SK-N-DZ (cell line): ENCODE results near the gene SFSWAP.
"Not testable (repeated sequence)": the region's sequence is repeated elsewhere in the genome, so short reads cannot be mapped to it uniquely, and the experiment has no call there.

Experiments
- DNase-seq: peaks from one replicate; pipeline ENCODE4 v3.0.0-alpha.2; 2015; ENCODE audit warnings: low spot score

The SFSWAP gene

GRCh38 chr12:131679186-131679585, 31.7 kb upstream of the SFSWAP start:
- not testable (repeated sequence) for DNase-seq

DNA sequence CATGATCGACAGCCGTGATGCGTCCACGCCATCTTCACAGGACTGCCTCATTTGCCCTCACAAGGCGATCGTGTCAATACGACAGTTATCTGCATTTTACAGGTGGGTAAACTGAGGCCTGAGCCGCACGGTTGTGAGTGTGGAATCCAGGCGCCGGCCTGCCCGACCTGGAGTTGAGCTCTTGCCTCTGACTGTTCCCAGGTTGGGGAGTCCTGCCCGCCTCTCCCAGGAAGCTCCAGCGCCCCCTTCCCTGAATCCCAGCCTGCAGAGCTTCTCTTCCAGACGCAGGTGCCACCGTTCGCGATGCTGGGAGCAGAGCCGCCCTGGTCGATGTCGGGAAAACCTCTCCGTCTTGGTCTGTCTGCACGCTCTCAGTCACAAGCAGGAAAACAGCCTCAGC, 31.1 kb upstream of the SFSWAP start:
- DNase-seq: not testable (repeated sequence)

- not testable (repeated sequence) for DNase-seq
Measured at GRCh38 chr12:131680392-131681256, 30.3 kb upstream of the SFSWAP start.

- no peak for DNase-seq
Measured at GRCh38 chr12:131681257-131681620, 29.7 kb upstream of the SFSWAP start.

DNA sequence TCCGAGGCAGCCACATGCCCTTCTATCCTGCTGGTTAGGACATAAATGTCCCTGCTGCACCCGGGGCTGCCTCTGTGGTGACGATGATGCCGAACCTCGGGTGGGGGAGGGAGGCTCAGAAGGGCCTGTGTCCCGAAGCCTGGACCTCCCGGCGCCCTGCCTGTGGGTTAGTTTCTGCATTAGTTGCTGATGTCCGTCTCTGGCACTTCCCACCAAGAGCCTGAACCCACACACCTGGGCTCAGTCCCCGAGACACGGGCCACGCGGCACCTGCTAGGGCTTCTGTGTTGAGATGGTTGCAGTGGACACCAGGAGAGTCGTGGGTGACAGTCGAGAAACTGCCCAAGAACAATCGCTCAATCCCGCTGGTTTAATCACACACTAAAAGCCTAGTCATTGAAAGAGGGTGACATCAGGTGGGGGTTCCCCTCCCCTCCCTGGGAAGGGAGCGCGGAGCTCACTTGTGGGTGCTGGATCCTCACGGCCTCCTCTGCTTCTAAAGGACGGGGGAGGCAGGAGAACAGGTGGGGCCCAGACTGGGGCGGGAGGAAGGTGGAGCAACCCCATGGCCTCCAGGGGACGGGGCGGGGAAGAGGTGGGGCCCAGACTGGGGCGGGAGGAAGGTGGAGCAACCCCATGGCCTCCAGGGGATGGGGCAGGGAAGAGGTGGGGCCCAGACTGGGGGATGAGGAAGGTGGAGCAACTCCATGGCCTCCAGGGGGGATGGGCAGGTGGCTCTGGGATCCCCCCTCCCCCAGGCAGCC, 29.0 kb upstream of the SFSWAP start:
- DNase-seq: peak; percentile 71

DNA sequence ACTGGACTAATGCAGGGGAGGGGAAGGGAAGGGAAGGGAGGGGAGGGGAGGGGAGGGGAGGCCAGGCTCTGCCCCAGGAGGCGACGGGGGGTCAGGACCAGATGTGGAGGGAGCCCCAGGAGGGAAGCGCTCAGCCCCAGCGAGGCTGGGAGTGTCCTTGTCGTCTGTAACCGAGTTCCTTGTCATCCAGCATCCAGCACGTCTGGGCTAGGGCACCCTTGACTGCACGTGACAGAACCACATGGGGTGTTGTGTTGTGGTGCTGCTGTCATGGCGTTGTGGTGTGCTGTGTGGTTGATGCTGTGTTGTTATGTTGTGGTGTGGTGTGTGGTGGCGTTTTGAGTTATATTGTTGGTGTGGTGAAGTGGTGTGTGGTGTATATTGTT, 28.4 kb upstream of the SFSWAP start:
- no peak for DNase-seq

DNA sequence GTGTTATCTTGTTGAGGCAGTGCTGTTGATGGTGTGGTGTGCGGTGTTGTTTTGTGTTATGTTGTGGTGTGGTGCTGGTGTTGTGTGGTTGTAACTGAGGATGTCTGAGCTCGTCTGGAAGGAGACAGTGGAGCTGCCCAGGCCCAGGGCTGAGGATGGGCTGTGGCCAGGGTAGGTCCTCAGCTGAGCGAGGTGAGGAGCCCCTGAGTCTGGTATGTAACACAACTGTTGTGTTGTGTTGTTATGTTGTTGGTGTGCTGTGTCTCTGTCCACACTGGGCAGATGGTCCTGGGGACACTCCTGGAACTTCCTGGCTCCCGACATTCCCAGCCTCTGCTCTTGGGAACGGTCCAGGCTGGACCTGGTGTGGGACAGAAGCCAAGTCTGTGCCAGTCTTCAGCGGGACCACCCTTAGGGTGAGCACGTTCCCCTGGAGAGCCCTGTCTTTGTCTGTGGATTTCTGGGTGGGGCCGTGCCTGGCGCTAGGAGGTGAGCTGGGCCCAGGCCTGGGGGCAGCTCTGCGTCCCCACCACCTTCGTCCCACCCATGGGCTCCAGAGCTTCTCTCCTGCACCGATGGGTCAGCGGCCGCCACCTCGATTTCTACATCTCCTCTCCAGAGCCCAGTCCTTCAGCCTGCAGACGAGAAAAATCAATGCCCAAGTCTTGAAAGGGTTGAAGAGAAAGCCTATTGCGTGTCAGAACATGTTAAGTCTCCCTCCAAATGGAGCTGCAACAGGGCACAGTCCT, 27.4 kb upstream of the SFSWAP start:
- DNase-seq: no peak

DNA sequence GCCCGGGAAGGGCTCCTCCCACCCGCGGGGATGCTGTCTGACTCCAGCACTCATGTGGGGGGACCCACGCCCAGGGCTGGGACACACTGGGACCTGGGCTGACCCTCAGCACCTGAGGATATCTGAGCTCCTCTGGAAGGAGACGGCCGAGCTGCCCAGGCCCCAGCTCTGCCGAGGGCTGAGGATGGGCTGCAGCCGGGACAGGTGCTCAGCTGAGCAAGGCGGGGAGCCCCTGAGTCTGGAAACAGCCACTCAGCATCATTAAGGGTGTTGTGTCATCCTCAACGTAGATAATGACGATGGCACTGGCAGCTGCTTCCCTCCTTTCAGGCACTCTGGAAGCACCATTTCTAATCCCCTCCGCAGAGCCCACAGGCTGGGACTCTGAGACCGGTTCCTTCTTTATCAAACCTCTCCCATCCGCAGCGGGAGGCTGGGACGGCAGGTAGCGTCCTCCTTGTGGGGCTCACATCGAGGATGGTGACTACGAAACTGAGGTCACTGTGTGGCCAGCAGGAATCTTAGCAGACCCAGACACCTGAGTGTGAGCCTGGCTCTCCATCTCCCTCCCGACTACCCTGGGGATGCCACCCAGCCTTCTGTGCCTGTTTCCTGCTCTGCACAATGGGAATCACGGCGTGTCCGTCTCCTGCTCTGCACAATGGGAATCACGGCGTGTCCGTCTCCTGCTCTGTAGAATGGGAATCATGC, 26.7 kb upstream of the SFSWAP start:
- peak; percentile 67 for DNase-seq

- DNase-seq: peak; percentile 38
Measured at GRCh38 chr12:131687346-131688125, 23.4 kb upstream of the SFSWAP start.

DNA sequence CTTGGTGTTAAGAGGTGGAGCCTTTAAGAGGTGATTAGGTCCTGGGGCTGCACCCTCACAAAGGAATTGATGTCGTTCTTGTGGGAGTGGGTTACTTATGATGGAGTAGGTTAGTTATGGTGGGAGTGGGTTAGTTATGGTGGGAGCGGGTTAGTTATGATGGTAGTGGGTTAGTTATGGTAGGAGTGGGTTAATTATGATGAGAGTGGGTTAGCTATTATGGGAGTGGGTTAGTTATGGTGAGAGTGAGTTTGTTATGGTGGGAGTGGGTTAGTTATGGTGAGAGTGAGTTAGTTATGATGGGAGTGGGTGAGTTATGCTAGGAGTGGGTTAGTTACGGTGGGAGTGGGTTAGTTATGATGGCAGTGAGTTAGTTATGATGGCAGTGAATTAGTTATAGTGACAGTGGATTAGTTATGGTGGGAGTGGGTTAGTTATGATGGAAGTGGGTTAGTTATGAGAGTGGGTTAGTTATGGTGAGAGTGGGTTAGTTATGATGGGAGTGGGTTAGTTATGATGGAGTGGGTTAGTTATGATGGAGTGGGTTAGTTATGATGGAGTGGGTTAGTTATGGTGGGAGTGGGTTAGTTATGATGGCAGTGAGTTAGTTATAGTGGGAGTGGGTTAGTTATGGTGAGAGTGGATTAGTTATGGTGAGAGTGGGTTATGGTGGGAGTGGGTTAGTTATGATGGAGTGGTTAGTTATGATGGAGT, 22.6 kb upstream of the SFSWAP start:
- DNase-seq: no peak

- no peak for DNase-seq
Measured at GRCh38 chr12:131688845-131689154, 22.1 kb upstream of the SFSWAP start.

GRCh38 chr12:131690320-131690719, 20.6 kb upstream of the SFSWAP start:
- DNase-seq: no peak

DNA sequence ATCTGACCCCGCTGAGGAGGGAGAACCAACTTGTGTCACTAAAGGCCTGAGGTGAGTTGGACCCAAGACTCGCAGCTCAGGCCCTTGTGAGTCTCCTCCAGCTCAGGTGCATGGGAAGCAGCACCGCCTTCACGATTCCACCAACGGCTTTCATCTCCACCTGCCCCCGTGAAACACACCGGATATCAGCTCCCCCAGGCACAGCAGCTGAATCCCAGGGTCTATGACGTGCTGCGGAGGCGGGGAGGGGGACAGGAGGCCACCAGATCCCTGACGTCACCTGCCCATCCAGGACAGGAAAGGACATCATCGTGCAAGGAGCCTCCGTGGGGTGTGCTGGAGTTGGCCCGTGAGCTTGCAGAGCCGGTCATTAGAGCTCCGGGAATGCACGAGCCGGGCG, 18.5 kb upstream of the SFSWAP start:
- DNase-seq: no peak

DNA sequence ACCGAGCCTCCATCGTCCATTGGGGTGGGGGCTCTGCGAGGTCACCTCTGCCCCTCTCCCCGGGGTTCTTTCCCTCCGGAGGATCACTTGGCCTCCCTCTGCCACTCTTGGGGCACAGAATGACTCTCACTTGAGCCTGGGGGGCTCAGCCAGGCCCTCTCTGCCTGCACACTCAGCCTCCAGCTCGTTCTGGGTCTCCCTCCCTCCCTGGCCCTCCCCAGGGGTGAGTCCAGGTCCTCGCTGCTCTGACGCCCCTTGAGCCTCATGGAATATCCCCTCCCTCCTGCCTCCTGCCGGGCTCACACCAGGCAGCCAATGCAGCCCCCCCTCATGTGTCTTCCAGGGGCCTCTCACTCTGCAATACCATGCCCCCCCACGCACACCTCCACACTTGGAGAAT, 17.7 kb upstream of the SFSWAP start:
- DNase-seq: no peak

GRCh38 chr12:131694116-131694838, 16.6 kb upstream of the SFSWAP start:
- no peak for DNase-seq

GRCh38 chr12:131695968-131696367, 14.9 kb upstream of the SFSWAP start:
- no peak for DNase-seq

- no peak for DNase-seq
Measured at GRCh38 chr12:131698286-131698685, 12.6 kb upstream of the SFSWAP start.

DNA sequence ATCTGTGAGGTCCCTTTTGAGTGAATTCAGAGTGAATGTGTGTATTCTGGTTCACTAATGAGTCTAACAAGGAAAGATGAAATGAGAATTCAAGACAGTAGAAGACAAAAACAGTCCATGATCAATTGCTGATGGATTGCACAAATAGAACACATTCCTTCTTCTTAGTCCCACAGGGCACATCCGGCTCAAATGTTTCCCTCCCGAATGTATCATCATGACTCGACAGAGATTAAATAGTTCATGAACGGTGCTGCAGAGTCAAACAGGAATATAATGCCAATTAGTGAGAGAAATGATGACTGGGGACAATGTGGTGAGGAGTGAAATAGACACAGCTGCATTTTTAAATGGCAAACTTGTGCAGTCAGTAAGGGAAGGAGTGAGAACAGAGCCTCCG, 11.5 kb upstream of the SFSWAP start:
- no peak for DNase-seq

- no peak for DNase-seq
Measured at GRCh38 chr12:131700271-131700670, 10.6 kb upstream of the SFSWAP start.
